Activated naive CD4-positive, alpha-beta T cell treated with anti-CD3 and anti-CD28 coated beads, Interleukin-2, amount 10 ng/mL, durations not matched to agents 7 days and 5 days (primary cell): Measurements from ENCODE around the gene UCP2.

Experiments
- CTCF ChIA-PET: fragments of 350-600 bp; sonication (Branson Sonifier 250); formaldehyde crosslinking; loops from one replicate; lab custom pipeline; 2021; ENCODE audit warnings: antibody characterized with exemption; lab: Charles Lee
- DNase-seq: peaks from one replicate; pipeline ENCODE4 v3.0.0-alpha.2; 2020
- H3K27ac Mint-ChIP-seq: one replicate; pipeline ENCODE4 v1.8.0; 2021; ENCODE audit warnings: mild to moderate bottlenecking, moderate library complexity, mixed read lengths
- H3K27me3 Mint-ChIP-seq: one replicate; pipeline ENCODE4 v1.8.0; 2021; ENCODE audit warnings: mild to moderate bottlenecking, mixed read lengths
- H3K36me3 Mint-ChIP-seq: one replicate; pipeline ENCODE4 v1.8.0; 2021; ENCODE audit warnings: mixed read lengths
- H3K4me1 Mint-ChIP-seq: one replicate; pipeline ENCODE4 v1.8.0; 2021; ENCODE audit warnings: mixed read lengths
- H3K4me3 Mint-ChIP-seq: one replicate; pipeline ENCODE4 v1.8.0; 2021; ENCODE audit warnings: mild to moderate bottlenecking, moderate library complexity, mixed read lengths
- H3K9me3 Mint-ChIP-seq: one replicate; pipeline ENCODE4 v1.8.0; 2021; ENCODE audit warnings: mixed read lengths

UCP2 gene

GRCh38 chr11:73962101-73962705 is 20.4 kb downstream of the UCP2 start:
- CTCF ChIA-PET, result interaction anchor here (0.6 to 2.9 kb wide), 2 partner anchors 293 to 294 kb away, joined by 3 to 11 read pairs; no protein-coding TSS in a partner anchor
- H3K4me3 Mint-ChIP-seq, result no peak overlapping the region
- peaks cover 44% of the 10 kb centered on the region for H3K27me3 Mint-ChIP-seq
- no peaks in the 10 kb centered on the region for H3K36me3 Mint-ChIP-seq
- DNase-seq, result no peak
- H3K4me1 Mint-ChIP-seq, result peaks cover 18% of the 10 kb centered on the region
- no peak overlapping the region for H3K27ac Mint-ChIP-seq
- no peaks in the 10 kb centered on the region for H3K9me3 Mint-ChIP-seq

GRCh38 chr11:73961321-73961720 is 21.3 kb downstream of the UCP2 start:
- no peaks in the 10 kb centered on the region for H3K36me3 Mint-ChIP-seq
- CTCF ChIA-PET, result interaction anchor here (0.6 to 1.9 kb wide), 2 partner anchors 294 to 295 kb away, joined by 3 to 5 read pairs; no protein-coding TSS in a partner anchor
- no peaks in the 10 kb centered on the region for H3K9me3 Mint-ChIP-seq
- no peak overlapping the region for H3K27ac Mint-ChIP-seq
- DNase-seq, result no peak
- peaks cover 52% of the 10 kb centered on the region for H3K27me3 Mint-ChIP-seq
- H3K4me1 Mint-ChIP-seq, result peaks cover 18% of the 10 kb centered on the region
- H3K4me3 Mint-ChIP-seq, result no peak overlapping the region

- CTCF ChIA-PET, result no interaction called here
- Mint-ChIP-seq H3K27ac (no peak overlapping the region), H3K36me3 (no peaks in the 10 kb centered on the region), H3K27me3 (peaks cover 40% of the 10 kb centered on the region), H3K9me3 (no peaks in the 10 kb centered on the region), H3K4me1 (peaks cover 8% of the 10 kb centered on the region), H3K4me3 (no peak overlapping the region)
- no peak for DNase-seq
Measured at GRCh38 chr11:73958521-73959141, 24.0 kb downstream of the UCP2 start.

- CTCF ChIA-PET, result interaction anchor here (0.6 kb wide), 1 partner anchor 1615 kb away, joined by 3 read pairs; no protein-coding TSS in a partner anchor
- no peak for DNase-seq
- Mint-ChIP-seq H3K4me1 (peaks cover 8% of the 10 kb centered on the region), H3K27ac (no peak overlapping the region), H3K27me3 (peaks cover 40% of the 10 kb centered on the region), H3K9me3 (no peaks in the 10 kb centered on the region), H3K36me3 (no peaks in the 10 kb centered on the region), H3K4me3 (peak overlapping the region; percentile 7)
Measured at GRCh38 chr11:73957654-73958361, 24.8 kb downstream of the UCP2 start.

GRCh38 chr11:73956876-73957653 is 25.6 kb downstream of the UCP2 start:
- H3K36me3 Mint-ChIP-seq, result no peaks in the 10 kb centered on the region
- peaks cover 40% of the 10 kb centered on the region for H3K27me3 Mint-ChIP-seq
- no peak for DNase-seq
- H3K4me3 Mint-ChIP-seq, result peak overlapping the region; percentile 7
- CTCF ChIA-PET, result interaction anchor here (0.6 kb wide), 1 partner anchor 1615 kb away, joined by 3 read pairs; no protein-coding TSS in a partner anchor
- H3K9me3 Mint-ChIP-seq, result no peaks in the 10 kb centered on the region
- H3K4me1 Mint-ChIP-seq, result peaks cover 8% of the 10 kb centered on the region
- no peak overlapping the region for H3K27ac Mint-ChIP-seq

GRCh38 chr11:73951797-73952196 is 30.8 kb downstream of the UCP2 start:
- Mint-ChIP-seq H3K9me3 (no peaks in the 10 kb centered on the region), H3K27me3 (peaks cover 11% of the 10 kb centered on the region), H3K4me3 (no peak overlapping the region), H3K36me3 (no peaks in the 10 kb centered on the region), H3K4me1 (peaks cover 2% of the 10 kb centered on the region), H3K27ac (no peak overlapping the region)
- CTCF ChIA-PET, result no interaction called here
- DNase-seq, result no peak

GRCh38 chr11:73950869-73951710 is 31.6 kb downstream of the UCP2 start, which contains the start of gene DNAJB13:
Gene DNAJB13, plus strand, starts transcription at chr11:73951026. Its CDS starts 44 bp downstream, at chr11:73951070.
- Mint-ChIP-seq H3K27ac (no peak within 1 kb of the TSS), H3K36me3 (no peaks in the 10 kb centered on the region), H3K4me1 (peaks cover 1% of the 10 kb centered on the region), H3K27me3 (peaks cover 4% of the 10 kb centered on the region), H3K9me3 (no peaks in the 10 kb centered on the region), H3K4me3 (no peak within 1 kb of the TSS)
- CTCF ChIA-PET, result no interaction called here
- DNase-seq, result peak; percentile 59

GRCh38 chr11:73949912-73950311 is 32.7 kb downstream of the UCP2 start:
- Mint-ChIP-seq H3K36me3 (no peaks in the 10 kb centered on the region), H3K9me3 (no peaks in the 10 kb centered on the region), H3K27ac (no peak overlapping the region), H3K4me1 (no peaks in the 10 kb centered on the region), H3K27me3 (no peaks in the 10 kb centered on the region), H3K4me3 (no peak overlapping the region)
- CTCF ChIA-PET, result no interaction called here
- no peak for DNase-seq

GRCh38 chr11:73949246-73949645 is 33.4 kb downstream of the UCP2 start:
- CTCF ChIA-PET, result no interaction called here
- Mint-ChIP-seq H3K4me1 (no peaks in the 10 kb centered on the region), H3K27me3 (no peaks in the 10 kb centered on the region), H3K36me3 (no peaks in the 10 kb centered on the region), H3K9me3 (no peaks in the 10 kb centered on the region), H3K4me3 (no peak overlapping the region), H3K27ac (no peak overlapping the region)
- no peak for DNase-seq

GRCh38 chr11:73946798-73947458 is 35.7 kb downstream of the UCP2 start:
- no peaks in the 10 kb centered on the region for H3K27me3 Mint-ChIP-seq
- H3K27ac Mint-ChIP-seq, result no peak overlapping the region
- no peaks in the 10 kb centered on the region for H3K4me1 Mint-ChIP-seq
- H3K4me3 Mint-ChIP-seq, result no peak overlapping the region
- no peak for DNase-seq
- CTCF ChIA-PET, result no interaction called here
- no peaks in the 10 kb centered on the region for H3K9me3 Mint-ChIP-seq
- no peaks in the 10 kb centered on the region for H3K36me3 Mint-ChIP-seq

GRCh38 chr11:73945396-73945795 is 37.2 kb downstream of the UCP2 start:
- Mint-ChIP-seq H3K36me3 (no peaks in the 10 kb centered on the region), H3K4me3 (no peak overlapping the region), H3K4me1 (no peaks in the 10 kb centered on the region), H3K9me3 (no peaks in the 10 kb centered on the region), H3K27me3 (no peaks in the 10 kb centered on the region), H3K27ac (no peak overlapping the region)
- CTCF ChIA-PET, result no interaction called here
- no peak for DNase-seq

GRCh38 chr11:73944901-73945300 is 37.7 kb downstream of the UCP2 start:
- Mint-ChIP-seq H3K27me3 (no peaks in the 10 kb centered on the region), H3K27ac (no peak overlapping the region), H3K4me1 (no peaks in the 10 kb centered on the region), H3K36me3 (no peaks in the 10 kb centered on the region), H3K4me3 (no peak overlapping the region), H3K9me3 (no peaks in the 10 kb centered on the region)
- DNase-seq, result no peak
- CTCF ChIA-PET, result no interaction called here

GRCh38 chr11:73944085-73944484 is 38.6 kb downstream of the UCP2 start:
- CTCF ChIA-PET, result no interaction called here
- Mint-ChIP-seq H3K27me3 (no peaks in the 10 kb centered on the region), H3K4me3 (no peak overlapping the region), H3K9me3 (no peaks in the 10 kb centered on the region), H3K36me3 (no peaks in the 10 kb centered on the region), H3K27ac (no peak overlapping the region), H3K4me1 (no peaks in the 10 kb centered on the region)
- DNase-seq, result no peak
